ENCODE results near the gene AKAP9. TPM values are rescaled to one million over a fixed set of nuclear protein-coding genes. Genes with fewer than 3 reads are reported as not detected.

The AKAP9 gene
- total RNA-seq, 1 experiment from 2014 or later: 71.3 TPM

GRCh38 chr7:91898240-91898992, 42.2 kb upstream of the AKAP9 start:
- Histone ChIP-seq H3K4me2 (0 out of 2 replicates have a peak overlapping the region, but pooled peaks have one; percentile 3), H4K20me1 (ENCODE audit: insufficient read depth) (no peaks in the 10 kb centered on the region), H3K4me1 (replicated peaks; ENCODE audit: insufficient read depth) (0 out of 2 replicates have a peak, but pooled peaks cover 2% of the 10 kb centered on the region), H2AFZ (no peak overlapping the region), H3K36me3 (ENCODE audit: low read depth) (no peaks in the 10 kb centered on the region), H3K9me2 (ENCODE audit: insufficient read depth) (no peaks in the 10 kb centered on the region), H3K79me2 (ENCODE audit: low read depth) (no peaks in the 10 kb centered on the region), H3K9me3 (ENCODE audit: insufficient read depth, low read depth) (0 out of 2 replicates have a peak, but pooled peaks cover 3% of the 10 kb centered on the region), H3K27me3 (ENCODE audit: insufficient read depth, low read depth) (no peaks in the 10 kb centered on the region), H3K27ac (no peak overlapping the region), H3K4me3 (no peak overlapping the region), H3F3A (ENCODE audit: insufficient read depth, low read depth) (0 out of 2 replicates have a peak, but pooled peaks cover 2% of the 10 kb centered on the region)
- intact Hi-C loops (cut with micrococcal nuclease; ENCODE audit: unreplicated experiment): no loop called here
- no peak for TF ChIP-seq CTCF (conservative IDR thresholded peaks at IDR 0.05)
- no peak for TF ChIP-seq EZH2 (IDR thresholded peaks at IDR 0.05; ENCODE audit: low read depth)
- ChIA-PET CTCF (no interaction called here), POLR2A (ENCODE audit: unreplicated experiment) (no interaction called here)
- no peak for DNase-seq
- BruUV-seq (replicated peaks): no TSS peak

- TF ChIP-seq EZH2 (IDR thresholded peaks at IDR 0.05; ENCODE audit: low read depth) (no peak), CTCF (conservative IDR thresholded peaks at IDR 0.05) (no peak)
- H3K36me3 ChIP-seq (ENCODE audit: low read depth): no peaks in the 10 kb centered on the region
- H3K27ac ChIP-seq: no peak overlapping the region
- no peak overlapping the region for H2AFZ ChIP-seq
- CTCF ChIA-PET: no interaction called here
- H3F3A ChIP-seq (ENCODE audit: insufficient read depth, low read depth): no peaks in the 10 kb centered on the region
- H3K4me2 ChIP-seq: no peak overlapping the region
- H4K20me1 ChIP-seq (ENCODE audit: insufficient read depth): no peaks in the 10 kb centered on the region
- DNase-seq: no peak
- no peaks in the 10 kb centered on the region for H3K9me2 ChIP-seq (ENCODE audit: insufficient read depth)
- intact Hi-C loops (cut with micrococcal nuclease; ENCODE audit: unreplicated experiment): loop anchor here (1.0 kb wide), 1 partner anchor 13 kb away; no protein-coding TSS in a partner anchor
- POLR2A ChIA-PET (ENCODE audit: unreplicated experiment): no interaction called here
- H3K4me1 ChIP-seq (replicated peaks; ENCODE audit: insufficient read depth): no peaks in the 10 kb centered on the region
- no peak overlapping the region for H3K4me3 ChIP-seq
- H3K9me3 ChIP-seq (ENCODE audit: insufficient read depth, low read depth): 0 out of 2 replicates have a peak, but pooled peaks cover 3% of the 10 kb centered on the region
- H3K79me2 ChIP-seq (ENCODE audit: low read depth): no peaks in the 10 kb centered on the region
- no TSS peak for BruUV-seq (replicated peaks)
- no peaks in the 10 kb centered on the region for H3K27me3 ChIP-seq (ENCODE audit: insufficient read depth, low read depth)
Observed at GRCh38 chr7:91899563-91899962, 41.1 kb upstream of the AKAP9 start.

GRCh38 chr7:91910171-91910570, 30.5 kb upstream of the AKAP9 start:
- TF ChIP-seq EZH2 (IDR thresholded peaks at IDR 0.05; ENCODE audit: low read depth) (no peak), CTCF (conservative IDR thresholded peaks at IDR 0.05) (no peak)
- intact Hi-C loops (cut with micrococcal nuclease; ENCODE audit: unreplicated experiment): no loop called here
- Histone ChIP-seq H3K27ac (no peak overlapping the region), H4K20me1 (ENCODE audit: insufficient read depth) (no peaks in the 10 kb centered on the region), H3K4me3 (no peak overlapping the region), H3K4me1 (replicated peaks; ENCODE audit: insufficient read depth) (no peaks in the 10 kb centered on the region), H3K9me3 (ENCODE audit: insufficient read depth, low read depth) (no peaks in the 10 kb centered on the region), H2AFZ (no peak overlapping the region), H3K36me3 (ENCODE audit: low read depth) (no peaks in the 10 kb centered on the region), H3K9me2 (ENCODE audit: insufficient read depth) (no peaks in the 10 kb centered on the region), H3K4me2 (no peak overlapping the region), H3K27me3 (ENCODE audit: insufficient read depth, low read depth) (no peaks in the 10 kb centered on the region), H3K79me2 (ENCODE audit: low read depth) (no peaks in the 10 kb centered on the region), H3F3A (ENCODE audit: insufficient read depth, low read depth) (no peaks in the 10 kb centered on the region)
- CTCF ChIA-PET: no interaction called here
- no TSS peak for BruUV-seq (replicated peaks)
- DNase-seq: no peak
- POLR2A ChIA-PET (ENCODE audit: unreplicated experiment): no interaction called here

All from PC-9 (cell line).